Measurements from ENCODE around the gene DPP6.
"Not testable (repeated sequence)": the region's sequence is repeated elsewhere in the genome, so short reads cannot be mapped to it uniquely, and the experiment has no call there.

Gene DPP6

GRCh38 chr7:154051643-154052529 lies at the start of gene DPP6:
Gene DPP6 (plus strand): TSS chr7:154052398.
- peak within 1 kb of the TSS in 3 of 7 experiments; percentile 7 to 34 (median 22) for H3K4me3 ChIP-seq
- H3K27ac ChIP-seq = peak within 1 kb of the TSS in 1 of 21 experiments; percentile 4

GRCh38 chr7:154009423-154009911 lies 42.7 kb upstream of the DPP6 start:
- not testable (repeated sequence) for H3K27ac ChIP-seq, H3K4me3 ChIP-seq

- not testable (repeated sequence) for H3K27ac ChIP-seq, H3K4me3 ChIP-seq
Observed at GRCh38 chr7:154010726-154011568, 41.3 kb upstream of the DPP6 start.

- not testable (repeated sequence) for H3K27ac ChIP-seq, H3K4me3 ChIP-seq
Observed at GRCh38 chr7:154012800-154013199, 39.4 kb upstream of the DPP6 start.

- H3K27ac ChIP-seq, H3K4me3 ChIP-seq: not testable (repeated sequence)
Observed at GRCh38 chr7:154015636-154016035, 36.6 kb upstream of the DPP6 start.

GRCh38 chr7:154018354-154018753 lies 33.8 kb upstream of the DPP6 start:
- H3K27ac ChIP-seq, H3K4me3 ChIP-seq: not testable (repeated sequence)

- not testable (repeated sequence) for H3K4me3 ChIP-seq
Observed at GRCh38 chr7:154027805-154028204, 24.4 kb upstream of the DPP6 start.

GRCh38 chr7:154030476-154031080 lies 21.6 kb upstream of the DPP6 start:
- H3K4me3 ChIP-seq = not testable (repeated sequence)

More at GRCh38 chr7:154027805-154028204, 24.4 kb upstream of the DPP6 start:
- H3K27ac ChIP-seq = not testable (repeated sequence)

GRCh38 chr7:154039466-154040165 lies 12.6 kb upstream of the DPP6 start:
- H3K4me3 ChIP-seq, H3K27ac ChIP-seq: not testable (repeated sequence)

More at GRCh38 chr7:154030476-154031080, 21.6 kb upstream of the DPP6 start:
- H3K27ac ChIP-seq = not testable (repeated sequence)

GRCh38 chr7:154050394-154050793 lies 1.8 kb upstream of the DPP6 start:
- not testable (repeated sequence) for H3K4me3 ChIP-seq, H3K27ac ChIP-seq

GRCh38 chr7:154051006-154051642 lies 1.1 kb upstream of the DPP6 start:
- H3K27ac ChIP-seq = not testable (repeated sequence)
- peak overlapping the region in 1 of 7 experiments; percentile 34 for H3K4me3 ChIP-seq

GRCh38 chr7:154052530-154053252 lies 493 bp downstream of the DPP6 start:
- H3K4me3 ChIP-seq = peak overlapping the region in 2 of 7 experiments; percentile 22 to 34
- not testable (repeated sequence) for H3K27ac ChIP-seq

- peak overlapping the region in 1 of 7 experiments; percentile 9 for H3K4me3 ChIP-seq
- not testable (repeated sequence) for H3K27ac ChIP-seq
Observed at GRCh38 chr7:154053466-154054312, 1.5 kb downstream of the DPP6 start.

GRCh38 chr7:154054664-154055063 lies 2.5 kb downstream of the DPP6 start:
- H3K27ac ChIP-seq, H3K4me3 ChIP-seq: not testable (repeated sequence)

- not testable (repeated sequence) for H3K27ac ChIP-seq, H3K4me3 ChIP-seq
Observed at GRCh38 chr7:154055491-154056106, 3.4 kb downstream of the DPP6 start.

- H3K27ac ChIP-seq, H3K4me3 ChIP-seq: not testable (repeated sequence)
Observed at GRCh38 chr7:154058783-154059182, 6.6 kb downstream of the DPP6 start.

- not testable (repeated sequence) for H3K27ac ChIP-seq, H3K4me3 ChIP-seq
Observed at GRCh38 chr7:154060551-154060950, 8.4 kb downstream of the DPP6 start.
